ENCODE measurements around the gene GALNT18. TPM values are rescaled to one million over a fixed set of nuclear protein-coding genes. Genes with fewer than 3 reads are reported as not detected.

Gene GALNT18
- polyA plus RNA-seq, 1 donor from 2014 or later, result 7.6 TPM

GRCh38 chr11:11520231-11521015 is 101.4 kb downstream of the GALNT18 start:
- H3K9me3 ChIP-seq (ENCODE audit: low read length), result no peaks in the 10 kb centered on the region
- no peaks in the 10 kb centered on the region for H3F3A ChIP-seq (ENCODE audit: insufficient read depth, low read length, poor library complexity, severe bottlenecking)
- H2AFZ ChIP-seq (ENCODE audit: low read depth, low read length), result no peak overlapping the region
- TF ChIP-seq SMC3 (conservative IDR thresholded peaks at IDR 0.05; ENCODE audit: poor library complexity) (no peak), CTCF (IDR thresholded peaks at IDR 0.05; ENCODE audit: poor library complexity, severe bottlenecking) (no peak), RAD21 (conservative IDR thresholded peaks at IDR 0.05) (no peak), EZH2 (IDR thresholded peaks at IDR 0.05; ENCODE audit: borderline replicate concordance, insufficient read depth, low read length, poor library complexity, severe bottlenecking) (no peak), POLR2AphosphoS5 (IDR thresholded peaks at IDR 0.05) (no peak), REST (IDR thresholded peaks at IDR 0.05; ENCODE audit: borderline replicate concordance) (no peak), TAF1 (IDR thresholded peaks at IDR 0.05; ENCODE audit: low read depth) (no peak), EP300 (conservative IDR thresholded peaks at IDR 0.05; ENCODE audit: poor library complexity, severe bottlenecking) (no peak), MXI1 (conservative IDR thresholded peaks at IDR 0.05; ENCODE audit: poor library complexity, severe bottlenecking) (no peak)
- H3K4me3 ChIP-seq (ENCODE audit: low read length), result no peak overlapping the region
- no peaks in the 10 kb centered on the region for H3K36me3 ChIP-seq (ENCODE audit: insufficient read depth, low read length)
- no peaks in the 10 kb centered on the region for H3K9me2 ChIP-seq (ENCODE audit: insufficient read depth, low read length)
- no peaks in the 10 kb centered on the region for H3K27me3 ChIP-seq (ENCODE audit: insufficient read depth, low read depth, low read length)
- no peaks in the 10 kb centered on the region for H4K20me1 ChIP-seq (ENCODE audit: insufficient read depth)
- no peak overlapping the region for H3K27ac ChIP-seq (ENCODE audit: low read length)
- H3K79me2 ChIP-seq (replicated peaks; ENCODE audit: insufficient read depth, low read length), result no peaks in the 10 kb centered on the region
- H3K4me2 ChIP-seq (ENCODE audit: low read length), result no peak overlapping the region
- no peak overlapping the region for H3K9ac ChIP-seq (ENCODE audit: low read length)

GRCh38 chr11:11519184-11519583 is 102.6 kb downstream of the GALNT18 start:
- H3K4me3 ChIP-seq (ENCODE audit: low read length), result no peak overlapping the region
- no peaks in the 10 kb centered on the region for H4K20me1 ChIP-seq (ENCODE audit: insufficient read depth)
- no peaks in the 10 kb centered on the region for H3K36me3 ChIP-seq (ENCODE audit: insufficient read depth, low read length)
- H3K9me3 ChIP-seq (ENCODE audit: low read length), result no peaks in the 10 kb centered on the region
- no peaks in the 10 kb centered on the region for H3F3A ChIP-seq (ENCODE audit: insufficient read depth, low read length, poor library complexity, severe bottlenecking)
- no peaks in the 10 kb centered on the region for H3K9me2 ChIP-seq (ENCODE audit: insufficient read depth, low read length)
- H3K27me3 ChIP-seq (ENCODE audit: insufficient read depth, low read depth, low read length), result no peaks in the 10 kb centered on the region
- no peak overlapping the region for H2AFZ ChIP-seq (ENCODE audit: low read depth, low read length)
- no peak overlapping the region for H3K27ac ChIP-seq (ENCODE audit: low read length)
- H3K4me2 ChIP-seq (ENCODE audit: low read length), result no peak overlapping the region
- no peaks in the 10 kb centered on the region for H3K79me2 ChIP-seq (replicated peaks; ENCODE audit: insufficient read depth, low read length)
- H3K9ac ChIP-seq (ENCODE audit: low read length), result no peak overlapping the region
- no peak for TF ChIP-seq RAD21 (conservative IDR thresholded peaks at IDR 0.05)
- no peak for TF ChIP-seq POLR2AphosphoS5 (IDR thresholded peaks at IDR 0.05)
- no peak for TF ChIP-seq REST (IDR thresholded peaks at IDR 0.05; ENCODE audit: borderline replicate concordance)
- no peak for TF ChIP-seq TAF1 (IDR thresholded peaks at IDR 0.05; ENCODE audit: low read depth)
- TF ChIP-seq CTCF (IDR thresholded peaks at IDR 0.05; ENCODE audit: poor library complexity, severe bottlenecking), result no peak
- no peak for TF ChIP-seq MXI1 (conservative IDR thresholded peaks at IDR 0.05; ENCODE audit: poor library complexity, severe bottlenecking)
- no peak for TF ChIP-seq EZH2 (IDR thresholded peaks at IDR 0.05; ENCODE audit: borderline replicate concordance, insufficient read depth, low read length, poor library complexity, severe bottlenecking)
- TF ChIP-seq EP300 (conservative IDR thresholded peaks at IDR 0.05; ENCODE audit: poor library complexity, severe bottlenecking), result no peak
- no peak for TF ChIP-seq SMC3 (conservative IDR thresholded peaks at IDR 0.05; ENCODE audit: poor library complexity)

All from neural cell (in vitro differentiated cells).